ENCODE results near the gene SGK1.
A peak's percentile ranks its signal among the peaks of the same experiment; 100 is the strongest.

SGK1 gene

GRCh38 chr6:134317471-134318131 lies at the start of gene SGK1:
Gene SGK1, minus strand, starts transcription at chr6:134318112. Its CDS starts 652 bp downstream, at chr6:134317460.
- no peak within 1 kb of the TSS for H3K27ac Mint-ChIP-seq
- ATAC-seq, result peak; percentile 60
- H3K9me3 Mint-ChIP-seq, result no peaks in the 10 kb centered on the region
- peaks cover 12% of the 10 kb centered on the region for H3K4me1 Mint-ChIP-seq
- H3K36me3 Mint-ChIP-seq, result no peaks in the 10 kb centered on the region
- peak in 1 of 2 donors; percentile 51 for DNase-seq (ENCODE audit: low spot score in 2 of 2)
- peak within 1 kb of the TSS; percentile 77 for H3K4me3 Mint-ChIP-seq

- DNase-seq (ENCODE audit: low spot score in 2 of 2), result no peak
- Mint-ChIP-seq H3K4me3 (no peak overlapping the region), H3K9me3 (no peaks in the 10 kb centered on the region), H3K4me1 (no peaks in the 10 kb centered on the region), H3K27ac (no peak overlapping the region), H3K36me3 (no peaks in the 10 kb centered on the region)
- peak; percentile 54 for ATAC-seq
Observed at GRCh38 chr6:134363323-134364039, 45.6 kb upstream of the SGK1 start.

- Mint-ChIP-seq H3K27ac (no peak overlapping the region), H3K4me3 (no peak overlapping the region), H3K36me3 (no peaks in the 10 kb centered on the region), H3K4me1 (no peaks in the 10 kb centered on the region), H3K9me3 (peaks cover 4% of the 10 kb centered on the region)
- DNase-seq (ENCODE audit: low spot score in 2 of 2), result no peak
- ATAC-seq, result no peak
Observed at GRCh38 chr6:134361011-134361410, 43.1 kb upstream of the SGK1 start.

GRCh38 chr6:134359302-134359701 lies 41.4 kb upstream of the SGK1 start:
- Mint-ChIP-seq H3K4me3 (no peak overlapping the region), H3K9me3 (peaks cover 5% of the 10 kb centered on the region), H3K36me3 (no peaks in the 10 kb centered on the region), H3K4me1 (no peaks in the 10 kb centered on the region), H3K27ac (no peak overlapping the region)
- no peak for ATAC-seq
- no peak for DNase-seq (ENCODE audit: low spot score in 2 of 2)

DNA sequence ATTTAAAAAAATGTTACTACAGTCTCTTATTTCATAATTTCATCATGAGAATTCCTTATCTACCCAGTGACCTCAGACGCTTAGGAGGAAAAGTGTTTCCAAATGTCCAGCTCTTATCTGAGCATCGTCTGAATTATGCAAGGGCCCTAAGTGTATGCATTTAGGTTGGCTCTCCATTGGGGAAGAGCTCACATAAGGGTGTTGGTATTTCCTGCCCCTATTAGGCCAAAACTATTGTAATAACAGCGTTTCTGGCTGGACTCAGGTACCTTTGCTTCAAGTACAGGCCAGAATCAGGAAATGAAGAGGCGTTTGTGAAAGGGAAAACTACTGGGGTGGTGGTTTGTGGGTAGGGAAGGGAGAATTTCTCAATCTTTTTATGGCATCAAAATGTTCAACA lies 40.4 kb upstream of the SGK1 start:
- ATAC-seq, result no peak
- Mint-ChIP-seq H3K36me3 (no peaks in the 10 kb centered on the region), H3K27ac (no peak overlapping the region), H3K4me3 (no peak overlapping the region), H3K4me1 (peaks cover 7% of the 10 kb centered on the region), H3K9me3 (peaks cover 5% of the 10 kb centered on the region)
- no peak for DNase-seq (ENCODE audit: low spot score in 2 of 2)

GRCh38 chr6:134357022-134357487 lies 39.1 kb upstream of the SGK1 start:
- ATAC-seq (no peak), DNase-seq (ENCODE audit: low spot score in 2 of 2) (no peak)
- H3K9me3 Mint-ChIP-seq, result peaks cover 5% of the 10 kb centered on the region
- H3K4me3 Mint-ChIP-seq, result no peak overlapping the region
- H3K4me1 Mint-ChIP-seq, result peaks cover 20% of the 10 kb centered on the region
- no peaks in the 10 kb centered on the region for H3K36me3 Mint-ChIP-seq
- no peak overlapping the region for H3K27ac Mint-ChIP-seq

DNA sequence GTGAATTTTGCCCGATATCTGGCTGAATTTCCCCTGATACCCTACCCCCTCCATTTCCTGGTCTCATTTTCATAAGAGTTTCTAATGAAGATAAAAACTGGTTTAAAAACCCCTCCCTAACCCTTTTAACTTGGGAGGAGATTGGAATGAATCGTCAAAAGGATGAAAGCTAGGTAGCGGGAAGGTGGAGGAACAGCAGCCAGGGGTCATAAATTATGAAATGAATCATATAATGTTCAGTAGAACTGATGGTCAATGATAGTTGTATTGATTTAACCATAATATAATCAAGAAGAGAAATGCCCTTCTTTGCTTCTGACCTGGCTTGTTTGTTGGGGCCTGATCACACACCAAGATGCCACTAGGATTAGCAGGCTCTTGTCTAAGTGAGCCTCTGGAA lies 38.5 kb upstream of the SGK1 start:
- peaks cover 26% of the 10 kb centered on the region for H3K4me1 Mint-ChIP-seq
- ATAC-seq (no peak), DNase-seq (ENCODE audit: low spot score in 2 of 2) (no peak)
- no peak overlapping the region for H3K4me3 Mint-ChIP-seq
- no peaks in the 10 kb centered on the region for H3K36me3 Mint-ChIP-seq
- H3K9me3 Mint-ChIP-seq, result peaks cover 5% of the 10 kb centered on the region
- H3K27ac Mint-ChIP-seq, result no peak overlapping the region

DNA sequence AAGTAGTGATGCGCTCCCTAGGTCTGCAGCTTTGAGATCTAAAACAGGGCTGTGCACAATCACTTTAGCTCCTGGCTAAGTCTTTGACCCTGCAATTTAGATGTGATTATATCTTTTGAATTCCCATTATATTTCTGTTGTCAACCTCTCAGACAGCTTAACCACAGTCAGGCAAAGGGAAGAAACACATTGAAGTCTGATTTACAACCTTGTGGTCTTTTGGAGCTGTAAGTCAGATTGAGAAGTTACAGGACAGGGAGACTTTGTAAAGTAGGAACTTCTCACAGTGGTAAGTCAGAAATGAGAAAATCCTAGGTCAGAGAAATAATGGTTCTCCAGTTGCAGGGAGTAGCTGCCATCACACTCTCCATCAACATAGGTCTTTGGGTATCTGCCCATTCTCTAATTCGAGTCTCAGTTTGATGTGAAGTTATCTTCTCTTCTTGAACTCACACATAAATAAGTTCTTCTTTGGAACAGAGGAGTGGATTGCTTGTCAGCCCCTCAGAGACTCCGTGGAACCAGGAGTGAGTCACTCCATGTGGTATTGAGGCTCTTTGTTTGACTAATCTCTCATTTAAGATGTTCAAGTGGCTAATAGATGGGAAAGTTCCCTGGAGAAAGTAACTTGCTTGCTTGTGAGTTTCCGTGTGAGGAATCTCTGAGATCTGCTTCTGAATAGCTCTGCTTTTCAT lies 35.0 kb upstream of the SGK1 start:
- Mint-ChIP-seq H3K36me3 (no peaks in the 10 kb centered on the region), H3K4me1 (peaks cover 28% of the 10 kb centered on the region), H3K9me3 (peaks cover 5% of the 10 kb centered on the region), H3K27ac (peak overlapping the region; percentile 23), H3K4me3 (peak overlapping the region; percentile 31)
- ATAC-seq (peak; percentile 96), DNase-seq (ENCODE audit: low spot score in 2 of 2) (no peak)

DNA sequence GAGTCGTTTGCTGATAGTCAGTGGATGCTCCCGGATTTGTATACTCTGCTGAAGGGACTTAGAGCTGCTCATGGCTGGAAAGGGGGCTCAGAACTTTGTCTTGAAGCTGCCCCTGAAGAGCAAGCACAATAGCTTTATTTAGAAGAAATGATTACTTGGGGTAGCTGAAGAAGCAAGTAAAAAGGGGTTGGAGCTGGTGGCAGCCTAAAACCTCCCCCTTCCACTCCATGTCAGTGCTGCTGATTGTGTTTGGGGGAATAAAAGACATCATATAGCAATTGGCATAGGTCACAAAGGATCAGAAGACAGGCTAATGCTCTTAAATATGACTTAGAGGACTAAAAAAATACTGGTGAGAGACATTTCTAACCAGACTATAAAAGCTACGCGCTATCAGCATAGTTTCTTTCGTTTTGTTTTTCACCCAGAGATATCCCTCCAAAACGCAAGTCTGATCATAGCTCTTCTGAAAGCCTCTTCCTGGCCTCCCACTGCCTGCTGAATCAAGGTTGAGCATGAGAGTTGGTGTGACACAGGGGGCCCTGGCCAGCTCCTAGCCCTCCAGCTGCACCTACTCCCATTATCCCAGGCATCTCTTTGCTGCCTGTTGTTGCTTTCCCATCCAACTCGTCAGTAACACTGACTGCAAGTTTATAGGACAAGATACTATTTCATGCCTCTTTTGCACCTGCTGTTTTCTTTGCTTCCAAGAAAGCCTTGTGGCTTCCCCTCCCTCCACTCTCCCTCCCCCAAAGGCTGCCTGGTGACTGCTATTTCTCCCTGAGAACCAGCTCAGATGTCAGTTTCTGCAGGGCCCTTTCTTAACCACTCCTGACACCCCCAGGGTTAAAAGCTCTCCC lies 33.9 kb upstream of the SGK1 start:
- peak overlapping the region; percentile 31 for H3K4me3 Mint-ChIP-seq
- H3K4me1 Mint-ChIP-seq, result peaks cover 28% of the 10 kb centered on the region
- H3K27ac Mint-ChIP-seq, result peak overlapping the region; percentile 23
- H3K36me3 Mint-ChIP-seq, result no peaks in the 10 kb centered on the region
- peaks cover 5% of the 10 kb centered on the region for H3K9me3 Mint-ChIP-seq
- no peak for DNase-seq (ENCODE audit: low spot score in 2 of 2)
- peak; percentile 40 for ATAC-seq

- Mint-ChIP-seq H3K36me3 (no peaks in the 10 kb centered on the region), H3K27ac (no peak overlapping the region), H3K4me1 (peaks cover 19% of the 10 kb centered on the region), H3K4me3 (no peak overlapping the region), H3K9me3 (no peaks in the 10 kb centered on the region)
- no peak for DNase-seq (ENCODE audit: low spot score in 2 of 2)
- ATAC-seq, result no peak
Observed at GRCh38 chr6:134347885-134348805, 30.2 kb upstream of the SGK1 start.

DNA sequence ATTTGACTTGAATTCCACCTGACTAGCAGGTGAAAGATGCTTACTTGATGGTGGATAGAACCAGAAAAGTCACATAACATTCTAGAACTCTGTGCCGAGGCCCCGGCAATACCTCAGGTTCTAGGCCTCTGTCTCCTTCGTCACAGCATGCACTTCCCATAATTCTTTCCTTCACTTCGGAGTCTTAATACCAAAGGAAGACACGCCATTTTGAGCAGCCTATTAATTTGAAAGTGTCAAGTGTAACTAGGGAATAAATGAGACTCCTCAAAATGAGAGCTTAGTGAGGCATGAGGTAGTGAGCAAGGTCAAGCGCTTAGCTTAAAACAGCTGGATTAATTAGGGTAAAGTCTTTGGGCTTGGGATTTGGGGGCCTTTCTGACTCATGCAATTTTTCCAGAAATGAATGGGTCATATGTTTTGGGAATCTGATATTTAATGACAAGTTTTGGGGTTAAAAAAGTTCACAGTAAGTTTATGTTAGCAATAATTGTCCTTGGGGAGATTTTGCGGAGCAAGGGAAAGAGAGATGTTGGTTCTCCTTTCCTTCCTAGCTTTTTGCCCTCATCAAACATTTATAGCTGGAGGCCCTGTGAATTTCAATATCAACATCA lies 29.1 kb upstream of the SGK1 start:
- no peak for DNase-seq (ENCODE audit: low spot score in 2 of 2)
- H3K9me3 Mint-ChIP-seq, result no peaks in the 10 kb centered on the region
- H3K27ac Mint-ChIP-seq, result no peak overlapping the region
- no peaks in the 10 kb centered on the region for H3K36me3 Mint-ChIP-seq
- H3K4me3 Mint-ChIP-seq, result no peak overlapping the region
- H3K4me1 Mint-ChIP-seq, result peaks cover 8% of the 10 kb centered on the region
- ATAC-seq, result no peak

GRCh38 chr6:134345789-134346188 lies 27.9 kb upstream of the SGK1 start:
- DNase-seq (ENCODE audit: low spot score in 2 of 2) (no peak), ATAC-seq (no peak)
- Mint-ChIP-seq H3K9me3 (no peaks in the 10 kb centered on the region), H3K4me1 (no peaks in the 10 kb centered on the region), H3K27ac (peak overlapping the region; percentile 8), H3K36me3 (no peaks in the 10 kb centered on the region), H3K4me3 (no peak overlapping the region)

- ATAC-seq (no peak), DNase-seq (ENCODE audit: low spot score in 2 of 2) (no peak)
- no peak overlapping the region for H3K4me3 Mint-ChIP-seq
- H3K36me3 Mint-ChIP-seq, result no peaks in the 10 kb centered on the region
- no peak overlapping the region for H3K27ac Mint-ChIP-seq
- H3K4me1 Mint-ChIP-seq, result no peaks in the 10 kb centered on the region
- no peaks in the 10 kb centered on the region for H3K9me3 Mint-ChIP-seq
Observed at GRCh38 chr6:134343066-134343465, 25.2 kb upstream of the SGK1 start.

All from stimulated activated effector memory CD8-positive, alpha-beta T cell treated with anti-CD3 and anti-CD28 coated beads, Interleukin-12 subunit alpha, Interleukin-12 subunit beta, amount 100 ng/mL, for 72 hours (primary cell).